Right atrium auricular region (tissue), 2 donors: ENCODE data around the gene MMP24. TPM values are rescaled to one million over a fixed set of nuclear protein-coding genes. Genes with fewer than 3 reads are reported as not detected.

Source experiments
- DNase-seq: peaks from one replicate; pipeline ENCODE4 v3.0.0-alpha.2; 2019; ENCODE audit warnings: low spot score
- H3K27ac ChIP-seq, 2 donors: fragments of 200-600 bp; sonication (generic); 1 replicate in 1 of 2; 2 replicates in 1 of 2; pipeline ENCODE4 v1.5.1; 2016 to 2019
- H3K27me3 ChIP-seq, 2 donors: fragments of 200-600 bp; sonication (generic); one replicate each; pipeline versions ENCODE4 v1.5.1 to v1.6.0; 2017 to 2019
- H3K36me3 ChIP-seq: fragments of 200-600 bp; sonication (generic); one replicate; pipeline ENCODE4 v1.5.1; 2016
- H3K4me1 ChIP-seq, 2 donors: fragments of 200-600 bp; sonication (generic); one replicate each; pipeline versions ENCODE4 v1.5.1 to v1.6.0; 2017 to 2019
- H3K4me3 ChIP-seq, 2 donors: fragments of 200-600 bp; sonication (generic); 1 replicate in 1 of 2; 2 replicates in 1 of 2; pipeline ENCODE4 v1.5.1; 2017 to 2019; ENCODE audit warnings: mild to moderate bottlenecking in 1 of 2, moderate library complexity in 1 of 2
- H3K9me3 ChIP-seq, 2 donors: fragments of 200-600 bp; sonication (generic); one replicate each; pipeline ENCODE4 v1.5.1; 2019
- CTCF ChIP-seq, 2 donors: fragments of 200-600 bp; sonication (generic); IDR thresholded peaks; one replicate each; pipeline ENCODE4 v1.5.1; 2019; ENCODE audit warnings: antibody characterized with exemption in 2 of 2
- total RNA-seq, 2 donors: library from RNA; depleted of rRNA; stranded (reverse); fragments of >200 nt; gene quantifications; one replicate each; pipeline ENCODE4 v1.1.0, GENCODE V29; 2016

MMP24 gene
- total RNA-seq, 2 donors from 2014 or later: 2.2 to 3.8 TPM

- Histone ChIP-seq H3K9me3 (no peaks in the 10 kb centered on the region), H3K4me1 (no peaks in the 10 kb centered on the region), H3K4me3 (no peak overlapping the region), H3K27me3 (no peaks in the 10 kb centered on the region), H3K27ac (no peak overlapping the region), H3K36me3 (no peaks in the 10 kb centered on the region)
- DNase-seq: no peak
- TF ChIP-seq CTCF (IDR thresholded peaks at IDR 0.05): no peak
These were observed 13.8 kb downstream of the MMP24 start for GRCh38 chr20:35240083-35240810.

GRCh38 chr20:35240811-35241293 is 14.4 kb downstream of the MMP24 start:
- DNase-seq: no peak
- H3K36me3 ChIP-seq: no peaks in the 10 kb centered on the region
- H3K4me3 ChIP-seq: no peak overlapping the region
- no peaks in the 10 kb centered on the region for H3K4me1 ChIP-seq
- TF ChIP-seq CTCF (IDR thresholded peaks at IDR 0.05): no peak
- H3K9me3 ChIP-seq: no peaks in the 10 kb centered on the region
- no peaks in the 10 kb centered on the region for H3K27me3 ChIP-seq
- no peak overlapping the region for H3K27ac ChIP-seq

- Histone ChIP-seq H3K27ac (no peak overlapping the region), H3K9me3 (no peaks in the 10 kb centered on the region), H3K36me3 (no peaks in the 10 kb centered on the region), H3K4me3 (no peak overlapping the region), H3K4me1 (no peaks in the 10 kb centered on the region), H3K27me3 (no peaks in the 10 kb centered on the region)
- no peak for TF ChIP-seq CTCF (IDR thresholded peaks at IDR 0.05)
- no peak for DNase-seq
These were observed 16.8 kb downstream of the MMP24 start for GRCh38 chr20:35243317-35243716.

GRCh38 chr20:35243986-35244385 is 17.5 kb downstream of the MMP24 start:
- Histone ChIP-seq H3K27me3 (no peaks in the 10 kb centered on the region), H3K9me3 (no peaks in the 10 kb centered on the region), H3K4me3 (no peak overlapping the region), H3K27ac (no peak overlapping the region), H3K4me1 (no peaks in the 10 kb centered on the region), H3K36me3 (no peaks in the 10 kb centered on the region)
- no peak for DNase-seq
- no peak for TF ChIP-seq CTCF (IDR thresholded peaks at IDR 0.05)

- Histone ChIP-seq H3K4me3 (no peak overlapping the region), H3K36me3 (no peaks in the 10 kb centered on the region), H3K9me3 (no peaks in the 10 kb centered on the region), H3K27me3 (no peaks in the 10 kb centered on the region), H3K4me1 (no peaks in the 10 kb centered on the region), H3K27ac (no peak overlapping the region)
- no peak for DNase-seq
- TF ChIP-seq CTCF (IDR thresholded peaks at IDR 0.05): no peak
These were observed 20.2 kb downstream of the MMP24 start for GRCh38 chr20:35246723-35247122.
